SH-SY5Y (cell line): ENCODE measurements around the gene LRRTM3.

Experiments
- GATA2 ChIP-seq: IDR thresholded peaks from 2 replicates; pipeline ENCODE4 v1.6.1; 2011; ENCODE audit warnings: mild to moderate bottlenecking, low read depth, low read length
- GATA3 ChIP-seq: IDR thresholded peaks from 2 replicates; pipeline ENCODE4 v1.6.1; 2011; ENCODE audit warnings: low read depth, mild to moderate bottlenecking, low read length, moderate library complexity

DNA sequence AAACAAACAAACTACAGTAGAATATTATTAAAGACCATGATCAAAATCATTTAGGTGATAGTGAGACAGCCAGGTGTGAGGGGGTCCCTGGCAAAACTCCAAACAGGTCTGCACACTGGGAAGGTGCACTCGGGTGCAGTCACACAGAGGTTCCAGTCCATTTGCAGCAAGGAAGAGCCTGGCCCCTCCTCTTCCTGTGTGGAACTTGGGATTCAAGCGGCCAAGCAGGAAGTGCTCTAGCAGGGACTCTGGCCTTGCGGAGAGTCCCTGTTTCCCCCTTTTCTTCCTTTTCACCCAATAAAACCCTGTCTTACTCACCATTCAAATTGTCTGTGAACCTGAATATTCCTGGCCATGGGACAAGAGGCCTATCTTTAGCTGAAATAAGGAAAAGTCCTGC lies 181.8 kb downstream of the LRRTM3 start:
- TF ChIP-seq GATA2 (no peak), GATA3 (no peak)
